ENCODE results near the gene SOX15. TPM values are rescaled to one million over a fixed set of nuclear protein-coding genes. Genes with fewer than 3 reads are reported as not detected.
A peak's percentile ranks its signal among the peaks of the same experiment; 100 is the strongest.

SOX15 gene
- total and polyA plus RNA-seq, 2 of the 13 experiments (the other 11 are each of a cell fraction or from before 2014, with no cell fraction given) = 0.07 to 0.18 TPM

DNA sequence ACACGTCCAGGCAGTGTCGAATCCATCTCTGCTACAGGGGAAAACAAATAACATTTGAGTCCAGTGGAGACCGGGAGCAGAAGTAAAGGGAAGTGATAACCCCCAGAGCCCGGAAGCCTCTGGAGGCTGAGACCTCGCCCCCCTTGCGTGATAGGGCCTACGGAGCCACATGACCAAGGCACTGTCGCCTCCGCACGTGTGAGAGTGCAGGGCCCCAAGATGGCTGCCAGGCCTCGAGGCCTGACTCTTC is 17.6 kb downstream of the SOX15 start (continued):
- TF ChIP-seq HIC2 (CRISPR knock-in tag; IDR thresholded peaks at IDR 0.05; ENCODE audit: low read depth) (no peak), NR1H2 (CRISPR knock-in tag; IDR thresholded peaks at IDR 0.05; ENCODE audit: borderline replicate concordance, low read depth) (no peak), NAIF1 (CRISPR knock-in tag; IDR thresholded peaks at IDR 0.05; ENCODE audit: borderline replicate concordance) (no peak), PHB2 (IDR thresholded peaks at IDR 0.05; ENCODE audit: partially characterized antibody) (no peak), SMYD3 (CRISPR knock-in tag; IDR thresholded peaks at IDR 0.05) (peak; percentile 72; the same call in 1 of the 2 replicates), ZNF280B (CRISPR knock-in tag; IDR thresholded peaks at IDR 0.05; ENCODE audit: borderline replicate concordance) (0 out of 2 replicates have a peak, but pooled peaks have one; percentile 21), ZNF709 (CRISPR knock-in tag; IDR thresholded peaks at IDR 0.05) (no peak), CCAR2 (optimal IDR thresholded peaks at IDR 0.05; ENCODE audit: low read depth, low read length) (no peak), ZMYM4 (CRISPR knock-in tag; IDR thresholded peaks at IDR 0.05) (peak; percentile 77; the same call in 1 of the 2 replicates), ZNF3 (CRISPR knock-in tag; IDR thresholded peaks at IDR 0.05) (no peak), TSC22D2 (CRISPR knock-in tag; IDR thresholded peaks at IDR 0.05; ENCODE audit: borderline replicate concordance) (no peak; the same call in 1 of the 2 replicates), RORA (CRISPR knock-in tag; IDR thresholded peaks at IDR 0.05) (no peak), ZFP41 (CRISPR knock-in tag; IDR thresholded peaks at IDR 0.05; ENCODE audit: borderline replicate concordance) (peak; percentile 43; the same call in 1 of the 2 replicates), MAFF (IDR thresholded peaks at IDR 0.05; ENCODE audit: low read depth, low read length) (no peak), MAZ (IDR thresholded peaks at IDR 0.05; ENCODE audit: borderline replicate concordance, low read depth, low read length) (no peak), MAZ (CRISPR knock-in tag; IDR thresholded peaks at IDR 0.05; ENCODE audit: low read depth) (peak; percentile 94), ZBTB37 (CRISPR knock-in tag; IDR thresholded peaks at IDR 0.05) (no peak), SRSF4 (IDR thresholded peaks at IDR 0.05; ENCODE audit: low read depth, low read length, poor library complexity, severe bottlenecking) (no peak)
- TF ChIP-seq, protein P1, sequence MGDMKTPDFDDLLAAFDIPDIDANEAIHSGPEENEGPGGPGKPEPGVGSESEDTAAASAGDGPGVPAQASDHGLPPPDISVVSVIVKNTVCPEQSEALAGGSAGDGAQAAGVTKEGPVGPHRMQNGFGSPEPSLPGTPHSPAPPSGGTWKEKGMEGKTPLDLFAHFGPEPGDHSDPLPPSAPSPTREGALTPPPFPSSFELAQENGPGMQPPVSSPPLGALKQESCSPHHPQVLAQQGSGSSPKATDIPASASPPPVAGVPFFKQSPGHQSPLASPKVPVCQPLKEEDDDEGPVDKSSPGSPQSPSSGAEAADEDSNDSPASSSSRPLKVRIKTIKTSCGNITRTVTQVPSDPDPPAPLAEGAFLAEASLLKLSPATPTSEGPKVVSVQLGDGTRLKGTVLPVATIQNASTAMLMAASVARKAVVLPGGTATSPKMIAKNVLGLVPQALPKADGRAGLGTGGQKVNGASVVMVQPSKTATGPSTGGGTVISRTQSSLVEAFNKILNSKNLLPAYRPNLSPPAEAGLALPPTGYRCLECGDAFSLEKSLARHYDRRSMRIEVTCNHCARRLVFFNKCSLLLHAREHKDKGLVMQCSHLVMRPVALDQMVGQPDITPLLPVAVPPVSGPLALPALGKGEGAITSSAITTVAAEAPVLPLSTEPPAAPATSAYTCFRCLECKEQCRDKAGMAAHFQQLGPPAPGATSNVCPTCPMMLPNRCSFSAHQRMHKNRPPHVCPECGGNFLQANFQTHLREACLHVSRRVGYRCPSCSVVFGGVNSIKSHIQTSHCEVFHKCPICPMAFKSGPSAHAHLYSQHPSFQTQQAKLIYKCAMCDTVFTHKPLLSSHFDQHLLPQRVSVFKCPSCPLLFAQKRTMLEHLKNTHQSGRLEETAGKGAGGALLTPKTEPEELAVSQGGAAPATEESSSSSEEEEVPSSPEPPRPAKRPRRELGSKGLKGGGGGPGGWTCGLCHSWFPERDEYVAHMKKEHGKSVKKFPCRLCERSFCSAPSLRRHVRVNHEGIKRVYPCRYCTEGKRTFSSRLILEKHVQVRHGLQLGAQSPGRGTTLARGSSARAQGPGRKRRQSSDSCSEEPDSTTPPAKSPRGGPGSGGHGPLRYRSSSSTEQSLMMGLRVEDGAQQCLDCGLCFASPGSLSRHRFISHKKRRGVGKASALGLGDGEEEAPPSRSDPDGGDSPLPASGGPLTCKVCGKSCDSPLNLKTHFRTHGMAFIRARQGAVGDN (CRISPR knock-in tag; IDR thresholded peaks at IDR 0.05) = peak; percentile 97
- TF ChIP-seq, protein P2, sequence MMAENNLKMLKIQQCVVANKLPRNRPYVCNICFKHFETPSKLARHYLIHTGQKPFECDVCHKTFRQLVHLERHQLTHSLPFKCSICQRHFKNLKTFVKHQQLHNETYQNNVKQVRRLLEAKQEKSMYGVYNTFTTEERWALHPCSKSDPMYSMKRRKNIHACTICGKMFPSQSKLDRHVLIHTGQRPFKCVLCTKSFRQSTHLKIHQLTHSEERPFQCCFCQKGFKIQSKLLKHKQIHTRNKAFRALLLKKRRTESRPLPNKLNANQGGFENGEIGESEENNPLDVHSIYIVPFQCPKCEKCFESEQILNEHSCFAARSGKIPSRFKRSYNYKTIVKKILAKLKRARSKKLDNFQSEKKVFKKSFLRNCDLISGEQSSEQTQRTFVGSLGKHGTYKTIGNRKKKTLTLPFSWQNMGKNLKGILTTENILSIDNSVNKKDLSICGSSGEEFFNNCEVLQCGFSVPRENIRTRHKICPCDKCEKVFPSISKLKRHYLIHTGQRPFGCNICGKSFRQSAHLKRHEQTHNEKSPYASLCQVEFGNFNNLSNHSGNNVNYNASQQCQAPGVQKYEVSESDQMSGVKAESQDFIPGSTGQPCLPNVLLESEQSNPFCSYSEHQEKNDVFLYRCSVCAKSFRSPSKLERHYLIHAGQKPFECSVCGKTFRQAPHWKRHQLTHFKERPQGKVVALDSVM (CRISPR knock-in tag; IDR thresholded peaks at IDR 0.05) = peak; percentile 73; the same call in 1 of the 2 replicates

All from HepG2 (cell line).